HL-60/S4 treated with phorbol 12-myristate 13-acetate at 8.2 ng/mL for 4 days and 3 days (cell line): ENCODE measurements around the gene ELF1.

Experiments used
- in situ Hi-C: fragments of 300-500 bp; cut with MboI; formaldehyde crosslinking; loops from 2 replicates; pipeline ENCODE4 v1.15.0; 2022; ENCODE audit warnings: low sequenced_read_pairs

The ELF1 gene

GRCh38 chr13:41019011-41019487 is at the start of gene ELF1:
TSS of gene ELF1 (minus strand) at chr13:41019316. CDS start at chr13:40982054, 37,262 bp downstream.
- in situ Hi-C loops: no loop called here

- in situ Hi-C loops: no loop called here
These were observed 46.0 kb upstream of the ELF1 start for GRCh38 chr13:41065078-41065477.

- in situ Hi-C loops: no loop called here
These were observed 45.4 kb upstream of the ELF1 start for GRCh38 chr13:41064493-41064892.

GRCh38 chr13:41061914-41062837 is 43.1 kb upstream of the ELF1 start:
- in situ Hi-C loops: no loop called here

- in situ Hi-C loops: no loop called here
These were observed 42.2 kb upstream of the ELF1 start, which contains the start of gene WBP4 for GRCh38 chr13:41061075-41061913. TSS of gene WBP4 (plus strand) at chr13:41061509. CDS start at chr13:41061674, 165 bp downstream.

GRCh38 chr13:41060724-41061074 is 41.6 kb upstream of the ELF1 start:
- in situ Hi-C loops: no loop called here

GRCh38 chr13:41060082-41060723 is 41.1 kb upstream of the ELF1 start:
- in situ Hi-C loops: no loop called here

- in situ Hi-C loops: no loop called here
These were observed 40.5 kb upstream of the ELF1 start for GRCh38 chr13:41059456-41060081.

GRCh38 chr13:41058295-41059070 is 39.4 kb upstream of the ELF1 start:
- in situ Hi-C loops: no loop called here

GRCh38 chr13:41056826-41057711 is 38.0 kb upstream of the ELF1 start:
- in situ Hi-C loops: no loop called here

- in situ Hi-C loops: no loop called here
These were observed 37.1 kb upstream of the ELF1 start for GRCh38 chr13:41056194-41056593.

GRCh38 chr13:41054919-41055619 is 36.0 kb upstream of the ELF1 start:
- in situ Hi-C loops: no loop called here

- in situ Hi-C loops: no loop called here
These were observed 35.2 kb upstream of the ELF1 start for GRCh38 chr13:41054212-41054877.

- in situ Hi-C loops: no loop called here
These were observed 34.3 kb upstream of the ELF1 start for GRCh38 chr13:41053384-41053826.

GRCh38 chr13:41052441-41052840 is 33.3 kb upstream of the ELF1 start:
- in situ Hi-C loops: no loop called here

GRCh38 chr13:41049480-41050440 is 30.6 kb upstream of the ELF1 start:
- in situ Hi-C loops: no loop called here
